Panc1 (cell line): ENCODE measurements around the gene THUMPD3.

Experiments used
- REST ChIP-seq, 2 experiments: IDR thresholded peaks; 2 replicates each; pipeline ENCODE4 v1.6.1; 2011 to 2012; ENCODE audit warnings: low read depth in 2 of 2, control low read depth in 1 of 2, low read length in 1 of 2, mild to moderate bottlenecking in 1 of 2, moderate library complexity in 1 of 2; ENCODE audit not compliant: insufficient read depth in 1 of 2
- TF ChIP-seq, protein P1 (sequence below): fragments of 450-650 bp; IDR thresholded peaks from 2 replicates; pipeline ENCODE4 v1.5.1; 2017; ENCODE audit warnings: mild to moderate bottlenecking

DNA sequence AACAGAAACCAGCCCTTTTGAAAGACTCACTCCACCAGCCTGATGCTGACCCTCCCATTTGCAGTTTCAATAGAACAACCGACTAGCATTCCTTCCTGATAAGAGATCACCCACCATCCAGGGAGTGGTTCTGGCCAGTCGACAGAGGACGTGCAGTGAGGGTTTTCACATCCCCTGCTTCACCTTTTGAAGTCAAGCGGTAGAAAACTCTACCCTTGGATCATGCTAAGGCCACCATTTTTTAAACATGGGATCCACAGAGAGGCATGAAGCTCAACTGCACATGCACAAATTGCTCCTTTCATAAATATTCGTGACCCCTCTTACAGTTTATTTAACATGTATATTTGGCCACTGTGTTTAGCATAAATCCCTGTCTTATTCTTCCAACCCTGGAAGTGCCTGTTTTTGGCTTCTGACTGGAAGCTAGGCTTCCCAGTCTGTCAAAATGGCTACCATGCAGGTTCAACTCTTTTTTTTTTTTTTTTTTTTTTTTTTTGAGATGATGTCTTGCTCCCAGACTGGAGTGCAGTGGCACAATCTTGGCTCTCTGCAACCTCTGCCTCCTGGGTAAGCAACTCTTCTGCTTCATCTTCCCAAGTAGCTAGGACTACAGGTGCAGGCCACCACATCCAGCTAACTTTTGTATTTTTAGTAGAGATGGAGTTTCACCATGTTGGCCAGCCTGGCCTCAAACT, 1.0 kb upstream of the THUMPD3 start:
- TF ChIP-seq, protein P1, sequence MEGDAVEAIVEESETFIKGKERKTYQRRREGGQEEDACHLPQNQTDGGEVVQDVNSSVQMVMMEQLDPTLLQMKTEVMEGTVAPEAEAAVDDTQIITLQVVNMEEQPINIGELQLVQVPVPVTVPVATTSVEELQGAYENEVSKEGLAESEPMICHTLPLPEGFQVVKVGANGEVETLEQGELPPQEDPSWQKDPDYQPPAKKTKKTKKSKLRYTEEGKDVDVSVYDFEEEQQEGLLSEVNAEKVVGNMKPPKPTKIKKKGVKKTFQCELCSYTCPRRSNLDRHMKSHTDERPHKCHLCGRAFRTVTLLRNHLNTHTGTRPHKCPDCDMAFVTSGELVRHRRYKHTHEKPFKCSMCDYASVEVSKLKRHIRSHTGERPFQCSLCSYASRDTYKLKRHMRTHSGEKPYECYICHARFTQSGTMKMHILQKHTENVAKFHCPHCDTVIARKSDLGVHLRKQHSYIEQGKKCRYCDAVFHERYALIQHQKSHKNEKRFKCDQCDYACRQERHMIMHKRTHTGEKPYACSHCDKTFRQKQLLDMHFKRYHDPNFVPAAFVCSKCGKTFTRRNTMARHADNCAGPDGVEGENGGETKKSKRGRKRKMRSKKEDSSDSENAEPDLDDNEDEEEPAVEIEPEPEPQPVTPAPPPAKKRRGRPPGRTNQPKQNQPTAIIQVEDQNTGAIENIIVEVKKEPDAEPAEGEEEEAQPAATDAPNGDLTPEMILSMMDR = no peak
- TF ChIP-seq REST (IDR thresholded peaks at IDR 0.05; ENCODE audit: insufficient read depth in 1 of 2, low read depth in 2 of 2, low read length in 1 of 2) = no peak
